Raji (cell line): ENCODE data around the gene ASIC4.

Experiments
- POLR2A ChIP-seq: IDR thresholded peaks from 2 replicates; pipeline ENCODE4 v1.6.1; 2011; ENCODE audit warnings: low read depth, low read length, control low read depth; ENCODE audit not compliant: insufficient read depth

The ASIC4 gene

DNA sequence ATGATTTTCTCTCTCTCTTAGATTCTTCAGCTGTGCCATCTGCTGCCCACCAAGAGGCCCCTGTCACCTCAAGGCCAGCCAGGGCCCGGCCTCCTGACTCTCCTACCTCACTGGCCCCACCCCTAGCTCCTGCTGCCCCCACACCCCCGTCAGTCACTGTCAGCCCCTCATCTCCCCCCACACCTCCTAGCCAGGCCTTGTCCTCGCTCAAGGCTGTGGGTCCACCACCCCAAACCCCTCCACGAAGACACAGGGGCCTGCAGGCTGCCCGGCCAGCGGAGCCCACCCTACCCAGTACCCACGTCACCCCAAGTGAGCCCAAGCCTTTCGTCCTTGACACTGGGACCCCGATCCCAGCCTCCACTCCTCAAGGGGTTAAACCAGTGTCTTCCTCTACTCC, 25.0 kb upstream of the ASIC4 start:
- TF ChIP-seq POLR2A: no peak

DNA sequence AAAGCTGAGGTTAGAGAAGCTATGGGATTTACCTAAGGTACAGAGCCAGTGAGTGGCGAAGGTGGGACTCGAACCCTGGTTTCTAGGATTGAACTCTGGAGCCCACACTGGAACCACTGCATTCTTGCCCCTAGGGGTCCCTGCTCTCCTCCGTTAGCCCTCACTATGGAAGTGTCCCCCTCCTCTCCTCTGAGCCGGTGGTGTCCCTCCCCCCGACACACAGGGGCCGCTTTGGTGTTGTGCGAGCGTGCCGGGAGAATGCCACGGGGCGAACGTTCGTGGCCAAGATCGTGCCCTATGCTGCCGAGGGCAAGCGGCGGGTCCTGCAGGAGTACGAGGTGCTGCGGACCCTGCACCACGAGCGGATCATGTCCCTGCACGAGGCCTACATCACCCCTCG, 24.1 kb upstream of the ASIC4 start:
- TF ChIP-seq POLR2A: no peak

DNA sequence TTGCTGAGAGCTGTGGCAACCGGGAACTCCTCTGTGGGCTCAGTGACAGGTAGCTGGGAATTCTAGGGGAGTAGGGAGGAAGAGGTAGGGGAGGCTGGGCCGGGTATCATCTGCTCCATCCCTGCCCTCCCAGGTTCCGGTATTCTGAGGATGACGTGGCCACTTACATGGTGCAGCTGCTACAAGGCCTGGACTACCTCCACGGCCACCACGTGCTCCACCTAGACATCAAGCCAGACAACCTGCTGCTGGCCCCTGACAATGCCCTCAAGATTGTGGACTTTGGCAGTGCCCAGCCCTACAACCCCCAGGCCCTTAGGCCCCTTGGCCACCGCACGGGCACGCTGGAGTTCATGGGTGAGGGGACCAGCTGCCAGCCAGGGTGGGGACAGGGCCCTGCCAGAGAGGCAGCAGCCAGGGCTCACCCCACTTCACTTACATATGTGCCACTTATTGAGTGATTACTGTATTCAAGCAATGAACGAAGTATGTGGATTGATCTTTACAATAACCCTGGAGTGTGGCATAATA, 23.6 kb upstream of the ASIC4 start:
- no peak for TF ChIP-seq POLR2A

DNA sequence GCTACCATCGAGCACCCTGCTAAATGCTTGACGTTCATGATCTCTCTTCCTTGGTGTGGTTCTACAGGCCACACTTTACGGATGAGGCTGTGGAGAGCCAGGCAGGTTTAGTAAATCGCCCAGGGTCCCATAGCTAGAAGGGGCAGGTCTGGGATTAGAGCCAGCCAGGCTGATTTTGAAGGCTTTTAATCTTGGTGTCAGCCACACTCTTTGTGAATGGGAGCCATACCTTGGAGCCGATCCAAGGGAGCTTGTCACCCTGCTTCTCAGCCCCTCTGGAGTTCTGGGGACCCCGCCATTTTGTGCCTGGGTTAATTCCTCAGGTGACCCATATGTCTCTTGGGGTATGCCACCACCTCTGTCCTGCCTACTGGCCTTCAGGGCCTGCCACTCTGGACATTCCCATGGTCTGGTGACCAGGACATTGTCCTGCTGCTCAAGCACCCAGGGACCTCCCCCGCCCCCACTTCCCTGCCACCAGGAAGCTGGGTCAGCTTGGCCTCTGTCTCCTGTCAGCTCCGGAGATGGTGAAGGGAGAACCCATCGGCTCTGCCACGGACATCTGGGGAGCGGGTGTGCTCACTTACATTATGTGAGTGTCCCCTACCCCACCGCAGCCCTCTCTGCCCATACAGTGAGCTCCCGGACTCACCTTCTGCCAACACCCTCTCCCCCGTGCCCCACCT, 22.9 kb upstream of the ASIC4 start:
- TF ChIP-seq POLR2A: no peak

DNA sequence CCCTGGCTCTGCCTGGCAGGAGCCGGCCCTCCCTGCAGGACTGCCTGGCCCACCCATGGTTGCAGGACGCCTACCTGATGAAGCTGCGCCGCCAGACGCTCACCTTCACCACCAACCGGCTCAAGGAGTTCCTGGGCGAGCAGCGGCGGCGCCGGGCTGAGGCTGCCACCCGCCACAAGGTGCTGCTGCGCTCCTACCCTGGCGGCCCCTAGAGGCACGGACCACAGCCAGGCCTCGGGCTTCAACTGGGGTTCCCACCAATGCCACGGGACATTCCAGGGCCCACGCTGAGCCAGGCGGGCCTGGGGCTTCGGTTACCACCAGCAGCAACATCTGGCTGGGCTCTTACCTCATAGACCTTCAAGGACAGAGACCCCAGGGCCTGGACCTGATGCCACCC, 21.7 kb upstream of the ASIC4 start:
- TF ChIP-seq POLR2A: no peak

DNA sequence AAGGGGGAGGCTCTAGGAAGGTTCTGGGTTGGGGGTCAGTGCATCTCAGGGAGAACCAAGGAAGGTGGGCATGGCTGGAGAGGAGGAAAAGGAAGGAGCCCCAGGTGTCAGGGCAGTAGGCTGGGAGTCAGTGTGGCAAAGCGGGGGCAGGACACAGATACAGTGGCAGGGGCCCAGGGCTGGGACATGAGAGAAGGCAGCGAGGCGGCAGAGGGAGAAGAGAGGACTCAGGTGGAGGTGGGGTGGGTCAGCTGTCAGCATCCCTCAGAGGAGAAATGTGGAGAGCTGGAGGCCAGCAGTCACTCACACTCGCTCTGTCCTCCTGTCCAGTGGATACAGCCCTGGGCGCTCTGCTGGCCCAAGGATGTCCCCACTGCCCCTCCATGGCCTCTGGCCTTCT, 21.2 kb upstream of the ASIC4 start:
- no peak for TF ChIP-seq POLR2A

DNA sequence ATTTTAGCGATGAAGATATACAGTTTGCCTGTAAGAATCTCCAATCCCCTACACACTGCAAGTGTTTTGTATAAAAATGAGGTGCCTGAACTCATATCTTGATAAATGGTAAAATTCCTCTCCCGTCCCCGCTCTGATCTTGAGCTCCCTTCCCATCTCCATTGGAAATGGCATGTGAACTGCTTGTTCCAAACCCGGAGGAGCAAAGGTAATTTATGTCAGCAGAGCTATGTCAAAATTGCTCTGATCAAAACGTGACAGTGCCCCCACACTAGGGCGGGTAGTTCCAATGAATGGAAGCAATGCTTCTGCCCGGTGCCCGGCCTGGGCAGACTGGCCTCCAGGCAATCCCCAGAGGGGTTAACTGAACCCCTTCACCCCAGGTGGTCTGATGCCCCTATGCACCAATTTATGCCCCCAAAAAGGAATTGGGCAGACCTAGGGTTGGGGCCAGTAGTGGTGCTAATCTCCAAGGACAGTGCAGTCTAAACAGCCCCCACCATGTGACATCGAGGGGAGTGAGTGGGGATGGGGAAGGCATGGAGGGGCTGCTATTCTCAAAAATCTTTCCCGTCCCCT, 19.2 kb upstream of the ASIC4 start:
- no peak for TF ChIP-seq POLR2A

DNA sequence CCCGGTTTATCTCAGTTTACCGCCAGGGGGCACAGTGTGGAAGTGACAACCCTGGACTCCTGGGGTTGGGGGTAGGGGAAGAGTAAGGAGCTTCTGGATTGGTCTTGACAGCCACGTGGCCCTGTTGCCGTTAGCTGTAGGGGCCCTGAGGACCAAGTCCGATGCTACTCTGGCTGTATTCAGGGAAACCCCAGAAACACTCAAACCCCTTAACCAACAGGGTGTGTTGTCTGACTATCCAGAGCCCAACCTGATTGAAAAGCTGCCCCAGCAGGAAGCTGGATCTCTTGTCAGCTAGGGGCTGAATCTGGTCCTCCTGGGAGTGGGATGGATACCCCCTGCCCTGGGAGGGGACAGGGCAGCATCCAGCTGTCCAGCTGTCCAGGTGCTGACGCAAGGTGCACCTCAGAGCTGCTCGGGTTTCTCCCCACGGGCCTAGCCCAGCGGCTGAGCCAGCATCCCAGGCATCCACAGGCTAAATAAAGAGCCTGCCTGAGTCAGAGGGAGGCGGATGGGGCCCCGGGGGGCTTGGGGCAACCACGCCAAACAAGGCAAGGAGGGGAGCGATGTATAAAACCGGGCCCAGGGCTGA, 18.7 kb upstream of the ASIC4 start:
- 0 out of 2 replicates have a peak, but pooled peaks have one; percentile 27 for TF ChIP-seq POLR2A

DNA sequence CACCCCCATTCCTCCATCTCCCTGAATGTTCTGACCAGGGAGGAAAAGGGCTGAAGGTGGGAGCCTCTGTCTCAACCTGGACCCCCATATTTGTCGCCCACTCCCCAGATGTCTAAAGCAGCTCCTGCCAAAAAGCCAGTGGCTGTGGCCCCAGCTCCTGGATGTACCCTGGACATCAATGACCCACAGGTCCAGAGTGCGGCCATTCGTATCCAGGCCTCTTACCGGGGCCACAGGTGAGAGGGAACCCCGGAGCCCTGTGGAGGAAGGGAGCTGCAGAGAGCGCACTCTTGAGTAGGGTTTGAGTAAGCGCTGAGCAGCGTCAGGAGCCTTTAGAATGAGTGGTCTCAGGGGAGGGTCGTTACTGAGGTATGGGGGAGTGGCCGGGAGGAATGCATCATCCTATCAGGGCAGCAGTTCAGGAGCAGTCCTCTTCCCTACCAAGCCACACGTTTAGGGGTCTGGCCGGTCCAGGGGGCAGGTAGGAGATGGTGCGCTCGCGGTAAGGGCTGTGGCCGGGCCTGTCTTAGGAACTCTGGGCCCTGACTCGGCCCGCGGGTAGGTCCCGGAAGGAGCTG, 17.9 kb upstream of the ASIC4 start:
- TF ChIP-seq POLR2A: no peak

DNA sequence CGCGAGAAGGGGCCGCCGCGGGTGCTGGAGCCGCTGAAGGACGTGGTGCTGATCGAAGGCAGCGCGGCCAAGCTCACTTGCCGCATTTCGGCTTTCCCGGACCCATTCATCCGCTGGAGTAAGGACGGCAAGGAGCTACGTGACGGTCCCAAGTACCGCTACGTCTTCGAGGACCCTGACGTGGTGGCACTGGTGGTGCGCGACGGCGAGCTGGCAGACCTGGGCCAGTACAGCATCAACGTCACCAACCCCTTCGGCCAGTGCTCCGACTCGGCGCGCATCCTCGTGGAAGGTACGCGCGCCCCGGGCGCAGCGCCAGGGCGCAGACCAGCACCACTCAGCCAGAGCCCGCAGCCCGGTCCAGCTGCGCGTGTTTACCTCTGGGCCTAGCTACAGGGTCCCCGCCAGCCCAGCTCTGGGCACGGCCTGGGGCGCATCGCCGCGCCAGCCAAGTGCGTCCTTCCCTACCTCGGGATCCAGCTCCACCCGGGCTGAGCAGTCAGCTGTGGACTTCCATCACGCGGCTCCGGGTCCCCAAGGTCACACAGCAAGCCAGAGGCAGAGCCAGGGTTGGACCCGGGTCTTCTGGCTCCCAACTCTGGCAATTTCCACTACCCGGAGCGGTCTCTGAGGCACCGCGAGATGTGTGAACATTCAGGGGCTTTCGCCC, 17.3 kb upstream of the ASIC4 start:
- no peak for TF ChIP-seq POLR2A

DNA sequence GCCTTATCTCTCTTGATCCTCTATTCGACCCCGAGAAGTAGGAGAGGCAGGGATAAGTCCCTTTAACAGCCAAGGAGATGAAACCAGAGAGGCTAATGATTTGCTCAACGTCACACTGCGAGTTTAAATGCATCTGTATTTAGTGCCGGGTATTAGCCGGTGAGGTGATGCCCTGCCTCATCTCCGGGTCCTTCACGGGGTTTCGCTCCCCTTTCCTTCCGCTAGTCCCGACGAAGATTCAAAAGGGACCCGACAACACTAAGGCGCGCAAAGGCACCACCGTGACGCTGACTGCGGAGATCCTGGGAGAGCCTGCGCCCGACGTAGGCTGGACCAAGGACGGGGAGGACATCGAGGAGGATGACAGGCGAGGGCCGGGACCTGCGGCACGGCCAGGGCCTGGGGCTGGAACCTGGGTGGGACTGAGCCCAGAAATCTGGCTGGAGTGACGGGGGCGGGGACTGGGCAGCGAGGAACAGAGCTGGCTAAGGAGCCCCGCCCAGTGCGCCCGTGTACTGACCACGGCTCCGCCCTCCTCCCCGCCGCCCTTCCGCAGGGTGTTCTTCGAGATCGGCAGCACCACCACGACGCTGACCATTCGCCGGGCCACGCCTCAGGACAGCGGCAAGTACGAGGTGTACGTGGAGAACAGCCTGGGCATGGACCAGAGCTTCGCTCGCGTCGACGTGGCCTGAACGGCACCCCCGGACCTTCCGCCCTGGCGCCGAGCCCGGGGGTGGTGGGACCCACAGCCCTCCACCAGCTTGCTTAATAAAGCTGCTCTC, 16.6 kb upstream of the ASIC4 start:
- TF ChIP-seq POLR2A: no peak

DNA sequence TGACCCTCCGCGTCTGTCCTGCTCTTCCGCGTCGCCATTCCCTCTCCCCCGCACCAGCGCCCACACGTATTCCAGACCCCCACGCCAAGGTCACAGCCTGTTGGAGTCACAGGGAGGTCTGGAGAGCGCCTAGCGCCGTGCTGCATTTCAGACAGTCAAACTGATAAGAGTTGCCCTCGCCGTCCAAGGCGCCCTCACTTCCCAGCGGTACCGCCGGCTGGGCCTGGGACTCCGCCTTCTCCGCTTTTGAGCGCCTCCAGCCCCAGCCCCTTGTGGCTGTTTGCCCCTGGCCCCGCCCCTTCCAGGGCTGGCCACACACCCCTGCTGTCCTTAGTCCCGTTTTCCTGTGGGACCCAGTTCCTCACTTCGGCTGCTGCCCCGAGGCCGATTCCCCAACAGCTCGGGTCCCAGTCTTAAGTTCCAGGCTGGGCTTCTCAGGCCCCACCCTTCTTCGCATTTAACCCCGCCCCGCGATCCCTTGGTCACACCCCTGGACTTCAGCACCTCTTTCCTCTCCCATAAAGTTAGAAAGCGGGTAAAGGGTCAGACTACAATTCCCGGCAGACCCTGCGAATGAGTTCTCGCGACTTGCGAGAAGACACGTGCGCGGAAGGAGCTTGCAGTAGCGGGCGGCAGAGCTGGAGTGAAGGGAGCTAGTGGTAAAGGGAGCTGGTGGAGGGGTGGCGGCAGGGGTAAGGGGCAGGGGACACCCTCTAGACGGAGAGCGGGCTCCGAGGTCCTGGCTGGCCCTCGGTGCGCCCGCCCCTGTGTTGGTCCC, 15.8 kb upstream of the ASIC4 start, which contains the start of gene GMPPA:
TSS of gene GMPPA (plus strand) at position 612 of the 778 bp plus-strand sequence. CDS start 1,085 bp downstream, outside the sequence.
- peak; percentile 90 for TF ChIP-seq POLR2A

DNA sequence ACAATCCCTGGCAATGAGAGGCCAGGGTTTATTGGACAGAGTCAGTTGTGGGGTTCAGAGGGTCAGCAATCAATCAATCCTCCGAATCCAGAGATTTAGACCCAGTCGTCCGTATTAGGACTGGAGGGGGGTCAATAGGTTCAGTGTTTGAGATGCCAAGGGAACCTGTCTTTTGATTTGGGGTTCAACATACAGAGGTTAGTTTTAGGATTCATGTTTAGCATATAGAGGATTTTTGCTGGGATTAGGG, 15.3 kb upstream of the ASIC4 start:
- TF ChIP-seq POLR2A: no peak

DNA sequence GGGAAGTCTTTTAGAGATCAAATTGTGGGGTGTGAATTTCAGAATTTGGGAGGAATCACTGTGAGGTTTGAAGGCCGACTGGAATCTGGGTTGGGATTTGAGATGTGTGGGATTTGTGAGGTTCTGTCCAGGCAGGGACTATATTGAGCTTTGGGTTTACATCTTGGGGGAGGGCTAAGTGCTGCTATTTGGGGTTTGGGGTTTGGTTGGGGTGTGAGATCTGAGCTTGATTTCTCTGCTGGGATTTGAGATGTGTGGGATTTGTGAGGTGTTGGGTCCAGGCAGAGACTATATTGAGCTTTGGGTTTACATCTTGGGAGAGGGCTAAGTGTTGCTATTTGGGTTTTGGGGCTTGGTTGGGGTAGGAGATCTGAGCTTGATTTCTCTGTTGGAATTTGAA, 14.7 kb upstream of the ASIC4 start:
- TF ChIP-seq POLR2A: no peak
